ENCODE measurements around the gene SCGB3A2.

DNA sequence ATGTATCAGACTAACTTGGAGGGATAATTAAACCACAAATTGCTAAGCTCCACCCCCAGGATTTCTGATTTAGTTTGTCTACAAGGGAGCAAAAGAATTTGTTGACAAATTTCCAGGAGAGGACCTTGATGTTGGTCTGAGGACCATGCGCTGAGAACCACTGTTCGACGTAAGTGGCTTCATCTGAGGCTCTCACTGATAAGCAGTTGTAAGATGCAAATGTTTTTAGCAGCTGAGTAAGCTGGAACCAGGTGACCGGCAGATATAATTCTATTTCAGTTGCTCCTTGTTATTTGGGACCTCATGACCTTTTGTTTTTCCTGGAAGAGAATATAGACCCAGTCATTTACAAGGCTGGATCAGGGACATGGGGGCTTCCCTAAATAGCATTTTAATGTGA is 32.9 kb upstream of the SCGB3A2 start:
- TF ChIP-seq, protein P1, sequence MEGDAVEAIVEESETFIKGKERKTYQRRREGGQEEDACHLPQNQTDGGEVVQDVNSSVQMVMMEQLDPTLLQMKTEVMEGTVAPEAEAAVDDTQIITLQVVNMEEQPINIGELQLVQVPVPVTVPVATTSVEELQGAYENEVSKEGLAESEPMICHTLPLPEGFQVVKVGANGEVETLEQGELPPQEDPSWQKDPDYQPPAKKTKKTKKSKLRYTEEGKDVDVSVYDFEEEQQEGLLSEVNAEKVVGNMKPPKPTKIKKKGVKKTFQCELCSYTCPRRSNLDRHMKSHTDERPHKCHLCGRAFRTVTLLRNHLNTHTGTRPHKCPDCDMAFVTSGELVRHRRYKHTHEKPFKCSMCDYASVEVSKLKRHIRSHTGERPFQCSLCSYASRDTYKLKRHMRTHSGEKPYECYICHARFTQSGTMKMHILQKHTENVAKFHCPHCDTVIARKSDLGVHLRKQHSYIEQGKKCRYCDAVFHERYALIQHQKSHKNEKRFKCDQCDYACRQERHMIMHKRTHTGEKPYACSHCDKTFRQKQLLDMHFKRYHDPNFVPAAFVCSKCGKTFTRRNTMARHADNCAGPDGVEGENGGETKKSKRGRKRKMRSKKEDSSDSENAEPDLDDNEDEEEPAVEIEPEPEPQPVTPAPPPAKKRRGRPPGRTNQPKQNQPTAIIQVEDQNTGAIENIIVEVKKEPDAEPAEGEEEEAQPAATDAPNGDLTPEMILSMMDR (IDR thresholded peaks at IDR 0.05; ENCODE audit: poor library complexity, severe bottlenecking), result no peak
- TF ChIP-seq RAD21 (conservative IDR thresholded peaks at IDR 0.05) (no peak), REST (IDR thresholded peaks at IDR 0.05; ENCODE audit: borderline replicate concordance) (no peak), EZH2 (IDR thresholded peaks at IDR 0.05; ENCODE audit: borderline replicate concordance, insufficient read depth, low read length, poor library complexity, severe bottlenecking) (no peak)
